Suprapubic skin (tissue), 4 donors: Measurements from ENCODE around the gene CFL2.

Experiments
- EP300 ChIP-seq: sonication (generic); formaldehyde crosslinking; IDR thresholded peaks from one replicate; pipeline ENCODE4 v1.6.1; 2017; ENCODE audit warnings: antibody characterized with exemption
- POLR2A ChIP-seq, 2 donors: fragments of 450-650 bp; IDR thresholded peaks; one replicate each; pipeline ENCODE4 v1.6.1; 2017; ENCODE audit warnings: antibody characterized with exemption in 2 of 2, mild to moderate bottlenecking in 2 of 2, moderate library complexity in 2 of 2
- POLR2AphosphoS5 ChIP-seq, 3 donors: sonication (generic); formaldehyde crosslinking; IDR thresholded peaks; one replicate each; pipeline ENCODE4 v1.6.1; 2017; ENCODE audit warnings: antibody characterized with exemption in 3 of 3
- TF ChIP-seq, protein P1 (sequence below), 2 donors: fragments of 200-600 bp in 1 of 2; fragments of 450-650 bp in 1 of 2; sonication (generic) in 1 of 2; IDR thresholded peaks; one replicate each; pipeline ENCODE4 v1.5.1; 2016 to 2019; ENCODE audit warnings: antibody characterized with exemption in 2 of 2, mild to moderate bottlenecking in 1 of 2, moderate library complexity in 1 of 2

DNA sequence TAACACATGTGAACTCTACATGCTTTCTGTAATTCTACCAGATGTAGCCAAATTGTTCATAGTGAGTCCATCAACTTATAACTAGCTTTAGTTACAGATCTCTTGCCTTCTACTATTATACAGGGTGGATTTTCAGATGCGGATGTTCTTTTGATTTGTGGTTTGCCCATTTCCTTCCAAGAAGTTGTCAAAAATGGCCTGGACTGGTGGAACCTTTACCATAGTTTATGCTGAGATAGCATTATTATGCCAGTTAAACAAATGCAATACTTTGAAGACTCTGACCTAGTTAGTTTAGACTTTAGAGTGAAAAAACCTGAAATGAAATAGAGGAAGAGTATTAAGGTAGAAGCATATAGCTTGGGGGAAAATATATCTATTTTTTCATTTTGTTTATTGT, 27.4 kb upstream of the CFL2 start:
- TF ChIP-seq, protein P1, sequence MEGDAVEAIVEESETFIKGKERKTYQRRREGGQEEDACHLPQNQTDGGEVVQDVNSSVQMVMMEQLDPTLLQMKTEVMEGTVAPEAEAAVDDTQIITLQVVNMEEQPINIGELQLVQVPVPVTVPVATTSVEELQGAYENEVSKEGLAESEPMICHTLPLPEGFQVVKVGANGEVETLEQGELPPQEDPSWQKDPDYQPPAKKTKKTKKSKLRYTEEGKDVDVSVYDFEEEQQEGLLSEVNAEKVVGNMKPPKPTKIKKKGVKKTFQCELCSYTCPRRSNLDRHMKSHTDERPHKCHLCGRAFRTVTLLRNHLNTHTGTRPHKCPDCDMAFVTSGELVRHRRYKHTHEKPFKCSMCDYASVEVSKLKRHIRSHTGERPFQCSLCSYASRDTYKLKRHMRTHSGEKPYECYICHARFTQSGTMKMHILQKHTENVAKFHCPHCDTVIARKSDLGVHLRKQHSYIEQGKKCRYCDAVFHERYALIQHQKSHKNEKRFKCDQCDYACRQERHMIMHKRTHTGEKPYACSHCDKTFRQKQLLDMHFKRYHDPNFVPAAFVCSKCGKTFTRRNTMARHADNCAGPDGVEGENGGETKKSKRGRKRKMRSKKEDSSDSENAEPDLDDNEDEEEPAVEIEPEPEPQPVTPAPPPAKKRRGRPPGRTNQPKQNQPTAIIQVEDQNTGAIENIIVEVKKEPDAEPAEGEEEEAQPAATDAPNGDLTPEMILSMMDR (IDR thresholded peaks at IDR 0.05): no peak
- no peak for TF ChIP-seq POLR2AphosphoS5 (IDR thresholded peaks at IDR 0.05)
- TF ChIP-seq POLR2A (IDR thresholded peaks at IDR 0.05): no peak
- TF ChIP-seq EP300: no peak
